ENCODE data around the gene PANK3.

The PANK3 gene

GRCh38 chr5:168513861-168514428 is 65.2 kb downstream of the PANK3 start:
- in situ Hi-C loops (cut with HindIII; ENCODE audit: low pct_ligation_motif_present, low pct_unique_long_range_greater_than_20kb, low sequenced_read_pairs) = no loop called here

DNA sequence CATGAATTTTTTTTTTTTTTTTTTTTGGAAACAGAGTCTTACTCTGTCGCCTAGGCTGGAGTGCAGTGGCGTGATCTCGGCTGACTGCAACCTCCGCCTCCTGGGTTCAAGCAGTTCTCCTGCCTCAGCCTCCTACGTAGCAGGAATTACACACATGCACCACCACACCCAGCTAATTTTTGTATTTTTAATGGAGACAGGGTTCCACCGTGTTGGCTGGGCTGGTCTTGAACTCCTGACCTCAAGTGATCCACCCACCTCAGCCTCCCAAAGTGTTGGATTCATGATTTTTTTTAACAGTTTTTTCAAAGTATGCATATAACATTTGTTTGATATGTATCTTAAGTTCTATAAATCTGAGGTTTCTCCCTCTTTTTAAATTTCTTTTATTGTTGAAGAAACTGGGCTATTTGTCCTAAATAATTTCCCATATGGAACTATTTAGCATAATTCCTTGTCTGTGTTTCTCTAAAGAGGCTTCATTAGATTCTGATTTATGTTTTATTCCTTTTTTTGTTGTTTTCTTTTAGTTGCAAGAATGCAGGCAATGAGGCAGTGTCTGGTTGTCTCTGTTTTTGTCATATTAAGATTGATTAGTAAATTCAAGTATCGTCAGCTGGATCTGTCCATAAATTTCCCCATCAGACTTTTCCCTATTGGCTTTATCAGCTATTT is 76.5 kb downstream of the PANK3 start:
- in situ Hi-C loops (cut with HindIII; ENCODE audit: low pct_ligation_motif_present, low pct_unique_long_range_greater_than_20kb, low sequenced_read_pairs) = no loop called here
- no peak for DNase-seq

More at GRCh38 chr5:168513861-168514428, 65.2 kb downstream of the PANK3 start:
- DNase-seq = peak; percentile 7

All from ACHN (cell line).